Head of caudate nucleus (tissue), 42 donors: ENCODE results near the gene BCL11A.
A peak's percentile ranks its signal among the peaks of the same experiment; 100 is the strongest.

Experiments used
- DNase-seq, 42 donors: peaks; one replicate each; pipeline versions ENCODE4 v3.0.0 to v3.0.0-alpha.2; 2020 to 2021; ENCODE audit warnings: mixed read lengths in 7 of 42
- intact Hi-C: fragments of 100-400 bp; cut with DNase I; formaldehyde crosslinking; loops from one replicate; pipeline ENCODE4 v1.15.0; 2022

The BCL11A gene

DNA sequence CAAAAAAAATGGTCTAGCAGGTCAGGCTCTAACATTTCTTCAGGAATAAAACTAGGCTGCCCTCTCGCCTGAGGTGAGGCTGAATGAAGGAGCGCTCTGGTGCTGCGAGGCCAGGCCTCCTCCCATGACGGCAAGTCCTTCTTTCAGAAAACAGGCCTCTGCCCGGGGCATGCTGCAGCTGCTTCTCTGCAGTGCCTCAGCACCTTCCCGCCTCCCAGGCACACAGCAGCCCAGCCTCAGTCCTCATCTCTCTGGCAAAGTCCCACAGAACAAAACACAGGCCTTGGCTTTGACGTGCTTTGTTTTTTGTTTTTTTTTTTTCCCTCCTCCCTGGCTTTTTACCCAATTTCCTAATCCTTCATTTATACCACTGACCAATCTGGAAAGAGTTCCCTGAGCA, 74.8 kb downstream of the BCL11A start:
- DNase-seq = no peak
- intact Hi-C loops = no loop called here

DNA sequence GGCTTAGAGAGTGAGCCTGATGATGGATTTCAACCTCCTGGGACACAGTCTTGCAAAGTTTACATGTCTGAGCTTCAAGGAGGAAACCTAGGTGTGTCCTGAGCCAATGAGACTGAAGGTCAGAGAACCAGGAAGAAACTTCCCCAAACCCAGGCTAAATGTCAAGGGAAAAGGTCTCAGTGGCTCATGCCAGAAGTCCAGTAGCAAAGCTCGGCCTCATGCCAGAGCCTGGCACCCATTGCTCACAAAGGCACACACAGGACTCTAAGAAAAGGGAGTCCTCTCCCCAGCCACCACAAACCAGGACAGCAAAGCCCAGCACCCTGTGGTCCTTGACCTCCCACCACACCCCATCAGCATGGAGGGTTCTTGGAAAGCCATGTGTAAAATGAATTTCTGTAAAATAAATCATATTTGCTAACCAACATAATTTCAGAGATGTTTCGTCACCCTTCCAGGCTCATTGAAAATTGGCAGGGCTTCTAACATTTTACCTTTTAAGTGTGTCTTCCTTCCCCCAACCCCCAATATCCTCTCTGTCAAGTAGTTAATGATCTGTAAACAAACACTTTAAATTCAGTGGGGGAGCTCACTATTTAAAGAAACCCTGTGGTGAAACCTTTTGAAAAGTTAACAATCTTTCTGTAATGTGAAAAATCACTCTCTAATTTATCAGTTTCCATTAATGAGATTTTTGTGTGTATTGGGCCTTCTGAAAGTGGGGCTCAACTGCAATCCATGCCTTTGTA, 77.1 kb downstream of the BCL11A start:
- intact Hi-C loops = no loop called here
- no peak for DNase-seq

DNA sequence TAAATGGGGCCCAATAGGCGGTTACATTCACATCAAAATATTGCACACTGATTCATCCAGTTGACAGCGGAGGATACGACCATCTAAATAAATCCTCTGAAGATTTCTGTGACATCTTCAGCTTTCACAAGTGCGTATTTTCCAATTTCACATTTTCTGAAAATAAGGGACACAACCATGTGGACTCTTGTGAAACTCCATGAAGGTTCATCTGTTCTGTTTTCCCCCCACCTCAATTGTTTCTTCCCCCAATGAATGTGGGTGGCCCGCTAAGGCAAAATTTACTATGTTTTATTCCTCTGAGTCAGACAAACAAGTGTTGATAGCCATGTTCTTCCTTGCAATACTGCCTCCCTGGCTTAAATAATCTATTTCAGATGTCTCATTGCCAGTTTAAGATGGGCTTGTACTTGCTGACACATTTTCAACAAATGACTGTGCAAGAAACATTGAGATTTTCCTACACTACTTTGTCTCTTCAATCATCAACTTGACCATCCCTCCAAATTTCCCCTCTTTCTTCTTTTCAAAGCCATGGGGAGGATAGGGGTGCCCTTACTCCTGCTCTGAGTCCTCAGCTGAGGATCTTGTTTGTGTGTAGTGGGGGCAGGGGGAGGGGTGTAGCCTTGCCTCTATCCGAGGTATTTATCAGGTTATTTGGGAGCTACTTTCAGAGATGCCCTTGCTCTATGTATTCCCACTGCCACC, 78.2 kb downstream of the BCL11A start:
- intact Hi-C loops = no loop called here
- DNase-seq = no peak

DNA sequence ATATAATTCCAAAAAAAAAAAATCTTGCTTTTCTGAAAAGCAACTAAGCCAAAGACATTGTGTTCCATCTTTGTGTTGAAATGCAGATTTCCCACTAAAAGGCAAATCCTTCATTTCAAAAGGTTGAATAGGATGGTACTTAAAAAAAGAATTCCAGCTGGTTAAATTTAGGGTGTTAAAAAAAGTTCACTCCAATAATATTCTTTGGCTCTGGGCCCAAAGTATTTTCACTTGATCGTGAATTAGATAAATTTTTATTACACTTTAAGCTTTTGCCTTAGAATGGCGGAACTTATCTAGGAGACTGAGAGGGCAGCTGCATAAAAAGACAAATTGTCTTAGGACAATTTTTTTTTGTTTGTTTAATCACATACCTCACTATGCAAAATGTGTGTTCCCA, 79.2 kb downstream of the BCL11A start:
- DNase-seq = no peak
- intact Hi-C loops = no loop called here

DNA sequence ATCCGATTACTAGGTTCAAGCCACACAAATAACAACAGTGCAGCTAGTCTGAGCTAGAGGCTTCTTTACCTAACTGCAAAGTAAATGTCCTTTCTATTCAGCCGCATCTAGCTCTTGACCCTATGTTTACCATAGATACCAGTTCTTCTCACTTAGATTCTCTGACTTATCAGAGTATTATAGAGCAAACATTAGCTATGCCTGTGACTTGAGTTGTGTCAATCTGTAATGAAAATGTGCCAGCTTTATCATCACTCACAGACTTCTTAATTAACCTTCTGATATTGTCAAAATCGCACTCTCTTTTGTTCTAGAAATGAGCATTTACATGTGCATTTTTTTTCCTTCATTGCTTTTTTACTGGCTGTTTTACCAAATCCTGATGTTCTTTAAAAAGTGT, 79.9 kb downstream of the BCL11A start:
- intact Hi-C loops = no loop called here
- no peak for DNase-seq

DNA sequence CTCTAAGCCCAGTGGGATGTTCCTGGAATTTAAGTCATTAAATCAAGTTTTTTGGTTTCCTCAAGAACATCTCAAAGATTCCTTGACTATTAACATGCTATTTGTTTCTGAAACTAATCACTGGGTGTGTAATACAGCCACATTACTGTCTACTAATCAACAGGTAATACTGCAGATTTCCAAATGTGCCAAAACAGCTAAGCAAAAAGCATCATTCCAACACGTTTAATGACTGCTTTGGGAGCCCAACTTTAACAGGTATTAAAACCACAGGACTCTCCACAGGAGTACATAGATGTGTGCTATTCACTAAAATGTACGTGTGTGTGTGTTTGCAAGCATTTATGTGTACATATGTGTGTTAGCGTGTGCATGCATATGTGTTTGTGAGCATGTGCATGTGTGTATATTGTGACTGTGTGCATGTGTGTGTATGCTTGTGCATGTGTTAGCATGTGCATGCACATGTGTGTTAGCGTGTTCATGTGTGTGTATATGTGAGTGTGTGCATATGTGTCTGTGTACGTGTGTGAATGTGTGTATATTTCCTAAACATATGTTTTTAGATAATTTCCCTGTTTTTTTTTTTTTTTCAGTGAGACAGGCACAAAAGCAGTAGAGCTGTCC, 80.7 kb downstream of the BCL11A start:
- intact Hi-C loops = no loop called here

DNA sequence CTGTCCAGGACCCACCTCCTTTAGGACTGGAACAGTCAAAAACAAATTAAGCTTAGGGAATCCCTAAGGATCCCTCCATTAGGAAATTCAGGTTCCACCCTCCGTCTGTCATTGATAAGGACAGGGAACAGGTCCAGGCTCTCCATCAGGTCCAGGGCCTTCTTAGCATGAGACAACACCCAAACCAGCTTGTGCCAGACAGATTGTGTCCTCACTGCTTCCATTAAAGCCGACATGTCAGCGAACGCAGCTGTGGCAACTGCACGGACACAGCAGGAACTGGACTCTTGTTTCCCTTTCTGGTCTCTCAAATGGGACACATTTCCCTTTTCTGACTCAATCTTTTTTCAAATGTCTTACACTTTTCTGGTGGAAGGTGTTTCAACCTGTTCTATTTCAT, 81.4 kb downstream of the BCL11A start:
- intact Hi-C loops = no loop called here
- DNase-seq = no peak

More for the DNA sequence above, 80.7 kb downstream of the BCL11A start:
- DNase-seq = no peak

DNA sequence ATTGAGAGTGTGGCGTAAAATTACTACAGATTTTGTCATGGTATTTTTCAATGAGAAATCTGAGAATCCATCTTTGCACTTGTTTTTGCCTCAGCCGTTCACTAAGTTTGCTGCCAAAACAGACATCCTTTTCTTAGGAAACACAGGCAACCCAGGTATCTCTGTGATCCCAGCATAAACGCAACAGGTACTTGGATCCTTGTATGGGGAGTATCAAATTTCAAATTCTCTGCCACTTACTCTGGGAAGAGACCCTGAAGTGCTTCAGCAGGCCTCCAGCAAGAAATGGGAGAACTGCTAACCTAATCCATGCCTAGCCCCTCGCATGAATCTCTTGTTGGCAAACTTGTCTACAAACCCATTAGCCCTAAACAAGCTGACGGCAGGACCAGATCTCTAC, 83.1 kb downstream of the BCL11A start:
- DNase-seq = no peak
- intact Hi-C loops = no loop called here

DNA sequence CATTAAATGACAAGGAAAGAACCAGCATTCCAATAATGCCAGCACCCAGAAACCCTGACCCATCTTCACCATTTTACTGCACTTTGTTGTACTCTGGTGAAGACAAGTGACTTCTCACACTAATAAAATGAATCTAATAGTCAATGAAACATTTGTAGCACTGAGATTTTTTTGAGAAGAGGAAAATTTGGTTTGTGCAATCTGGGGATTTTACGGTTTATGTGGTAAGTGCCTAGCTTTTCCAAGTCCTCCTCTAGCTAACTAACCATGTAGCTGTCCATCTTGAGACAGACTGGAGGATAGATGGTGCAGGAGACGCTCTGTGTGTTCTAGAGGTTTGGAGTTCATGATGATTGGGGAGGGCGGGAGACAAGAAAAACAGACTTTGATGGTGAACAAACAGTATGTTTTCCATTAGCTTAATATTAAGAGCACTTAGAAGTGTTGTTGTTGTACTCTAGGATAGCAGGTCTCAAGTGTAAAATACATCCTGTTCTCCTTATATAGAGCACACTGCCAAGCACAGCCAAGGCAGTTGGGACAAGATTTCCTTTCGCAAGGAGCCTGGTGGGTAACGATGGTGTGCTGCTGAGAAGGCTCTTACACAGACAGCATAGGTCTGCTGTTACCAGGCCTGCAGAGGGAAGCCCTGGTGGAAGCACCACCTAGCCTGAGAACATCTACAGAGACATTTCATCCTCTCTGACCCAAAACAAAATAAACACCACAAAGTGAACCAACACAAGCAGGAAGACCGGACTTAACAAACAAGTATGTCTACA, 83.7 kb downstream of the BCL11A start:
- intact Hi-C loops = no loop called here
- no peak for DNase-seq

DNA sequence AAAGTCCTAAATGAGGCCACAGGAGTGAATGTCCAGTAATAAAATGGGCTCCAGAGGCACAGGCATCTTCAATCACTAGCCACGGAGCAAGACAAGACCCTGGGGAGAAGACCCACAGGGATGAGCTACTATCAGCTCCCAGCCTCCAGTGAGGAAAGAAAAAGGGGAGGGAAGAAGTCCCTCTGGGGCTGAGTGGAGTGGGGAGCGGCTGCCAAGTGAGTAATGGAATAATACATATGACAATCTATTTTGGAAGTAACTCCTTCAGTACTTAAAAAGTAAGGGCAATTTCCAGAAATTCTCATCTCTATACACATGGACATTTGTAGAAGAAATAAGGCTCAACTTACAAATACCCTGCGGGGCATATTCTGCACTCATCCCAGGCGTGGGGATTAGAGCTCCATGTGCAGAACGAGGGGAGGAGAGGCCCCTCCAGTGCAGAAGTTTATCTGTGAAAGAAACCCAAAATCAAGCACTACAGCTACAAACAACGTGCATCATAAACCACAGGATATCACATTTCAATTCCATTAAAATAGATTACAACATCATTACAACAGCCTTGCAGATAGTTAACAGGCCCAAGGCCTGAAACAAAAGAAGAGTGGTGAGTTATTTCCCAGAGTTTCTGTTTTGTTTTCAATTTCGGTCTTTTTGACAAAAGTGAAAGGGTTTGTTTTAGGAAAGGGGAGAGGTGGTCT, 84.9 kb downstream of the BCL11A start:
- no peak for DNase-seq
- intact Hi-C loops = no loop called here

DNA sequence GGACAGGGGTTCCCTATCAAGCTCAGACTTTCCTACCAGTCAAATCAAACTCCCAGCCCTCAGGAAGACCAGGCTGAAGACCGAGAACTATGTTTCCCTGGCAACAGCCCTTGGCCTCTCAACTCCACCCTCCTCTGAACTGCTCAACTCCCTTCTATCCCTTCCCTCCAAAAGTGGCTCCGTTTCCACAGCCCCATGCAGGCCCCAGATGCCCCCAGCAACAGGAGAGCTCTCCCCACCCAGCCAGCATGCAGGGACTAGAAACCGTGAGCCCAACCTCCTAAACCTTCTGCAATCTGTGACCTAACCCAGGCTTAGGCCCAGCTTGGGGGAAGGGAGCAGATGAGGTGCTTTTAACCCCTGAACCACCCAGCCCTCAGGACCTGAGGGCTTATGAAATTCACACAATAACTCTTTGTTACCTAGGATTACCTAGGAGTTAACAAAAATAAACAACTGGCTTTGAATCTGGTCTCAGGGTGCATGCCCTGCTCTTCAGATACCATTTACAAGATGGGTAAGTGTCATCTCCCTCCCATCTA, 87.2 kb downstream of the BCL11A start:
- intact Hi-C loops = no loop called here
- no peak for DNase-seq

DNA sequence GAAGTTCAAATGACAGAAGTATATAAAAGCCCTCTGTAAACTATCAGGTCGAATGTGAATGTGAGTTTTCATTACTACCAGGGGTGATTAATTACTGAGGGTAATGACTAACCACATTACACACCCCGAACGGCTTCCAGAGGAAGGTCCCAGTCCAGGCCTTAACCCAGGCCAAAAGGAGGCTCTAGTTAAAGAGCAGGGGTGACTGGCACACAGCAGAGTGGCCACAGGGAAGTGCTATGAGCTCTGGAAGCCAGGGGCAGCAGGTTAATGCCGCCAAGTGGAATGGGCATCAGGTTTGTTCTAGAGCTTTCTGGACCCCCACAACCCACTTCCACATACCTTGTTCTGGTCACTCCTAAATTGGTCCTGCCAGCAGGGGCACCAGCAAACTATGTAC, 87.7 kb downstream of the BCL11A start:
- DNase-seq = no peak
- intact Hi-C loops = no loop called here

DNA sequence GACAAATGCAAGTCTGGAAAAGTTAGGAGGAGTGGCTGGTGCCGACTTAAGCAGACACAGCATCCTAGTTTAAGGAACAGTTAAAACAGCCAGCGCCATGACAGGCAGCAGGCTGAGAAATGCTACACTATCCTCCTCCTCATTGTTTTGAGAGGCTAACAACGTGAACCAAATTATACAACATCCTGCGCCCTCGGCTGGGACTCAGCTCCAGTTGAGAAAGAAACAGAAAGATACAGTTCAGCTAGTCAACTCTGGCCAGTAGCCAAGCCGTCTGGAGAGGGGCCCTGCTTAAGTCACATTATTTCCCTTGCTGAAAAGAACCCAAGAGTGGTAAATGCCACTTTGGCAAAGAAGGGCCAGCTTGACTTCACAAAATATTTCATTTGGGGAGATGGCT, 90.2 kb downstream of the BCL11A start:
- DNase-seq = peak in 37 of 42 donors; percentile 13 to 78 (median 47)
- intact Hi-C loops = no loop called here

DNA sequence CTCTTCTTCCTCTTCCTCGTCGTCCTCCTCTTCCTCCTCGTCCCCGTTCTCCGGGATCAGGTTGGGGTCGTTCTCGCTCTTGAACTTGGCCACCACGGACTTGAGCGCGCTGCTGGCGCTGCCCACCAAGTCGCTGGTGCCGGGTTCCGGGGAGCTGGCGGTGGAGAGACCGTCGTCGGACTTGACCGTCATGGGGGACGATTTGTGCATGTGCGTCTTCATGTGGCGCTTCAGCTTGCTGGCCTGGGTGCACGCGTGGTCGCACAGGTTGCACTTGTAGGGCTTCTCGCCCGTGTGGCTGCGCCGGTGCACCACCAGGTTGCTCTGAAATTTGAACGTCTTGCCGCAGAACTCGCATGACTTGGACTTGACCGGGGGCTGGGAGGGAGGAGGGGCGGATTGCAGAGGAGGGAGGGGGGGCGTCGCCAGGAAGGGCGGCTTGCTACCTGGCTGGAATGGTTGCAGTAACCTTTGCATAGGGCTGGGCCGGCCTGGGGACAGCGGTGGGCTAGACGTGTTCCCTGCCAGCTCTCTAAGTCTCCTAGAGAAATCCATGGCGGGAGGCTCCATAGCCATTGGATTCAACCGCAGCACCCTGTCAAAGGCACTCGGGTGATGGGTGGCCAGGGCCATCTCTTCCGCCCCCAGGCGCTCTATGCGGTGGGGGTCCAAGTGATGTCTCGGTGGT, 91.9 kb downstream of the BCL11A start:
- intact Hi-C loops = no loop called here
- DNase-seq = no peak

DNA sequence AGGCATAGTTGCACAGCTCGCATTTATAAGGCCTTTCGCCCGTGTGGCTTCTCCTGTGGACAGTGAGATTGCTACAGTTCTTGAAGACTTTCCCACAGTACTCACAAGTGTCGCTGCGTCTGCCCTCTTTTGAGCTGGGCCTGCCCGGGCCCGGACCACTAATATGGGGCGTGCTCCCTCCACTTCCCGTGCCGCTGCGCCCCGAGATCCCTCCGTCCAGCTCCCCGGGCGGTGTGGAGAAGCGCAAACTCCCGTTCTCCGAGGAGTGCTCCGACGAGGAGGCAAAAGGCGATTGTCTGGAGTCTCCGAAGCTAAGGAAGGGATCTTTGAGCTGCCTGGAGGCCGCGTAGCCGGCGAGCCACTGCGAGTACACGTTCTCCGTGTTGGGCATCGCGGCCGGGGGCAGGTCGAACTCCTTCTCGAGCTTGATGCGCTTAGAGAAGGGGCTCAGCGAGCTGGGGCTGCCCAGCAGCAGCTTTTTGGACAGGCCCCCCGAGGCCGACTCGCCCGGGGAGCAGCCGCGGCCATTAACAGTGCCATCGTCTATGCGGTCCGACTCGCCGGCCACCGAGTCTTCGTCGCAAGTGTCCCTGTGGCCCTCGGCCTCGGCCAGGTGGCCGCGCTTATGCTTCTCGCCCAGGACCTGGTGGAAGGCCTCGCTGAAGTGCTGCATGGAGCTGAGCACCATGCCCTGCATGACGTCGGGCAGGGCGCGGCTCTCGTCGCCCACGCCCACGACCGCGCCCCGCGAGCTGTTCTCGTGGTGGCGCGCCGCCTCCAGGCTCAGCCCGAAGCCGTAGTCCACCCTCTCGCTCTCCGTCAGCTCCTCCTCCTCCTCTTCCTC, 92.7 kb downstream of the BCL11A start:
- intact Hi-C loops = no loop called here
- DNase-seq = no peak

DNA sequence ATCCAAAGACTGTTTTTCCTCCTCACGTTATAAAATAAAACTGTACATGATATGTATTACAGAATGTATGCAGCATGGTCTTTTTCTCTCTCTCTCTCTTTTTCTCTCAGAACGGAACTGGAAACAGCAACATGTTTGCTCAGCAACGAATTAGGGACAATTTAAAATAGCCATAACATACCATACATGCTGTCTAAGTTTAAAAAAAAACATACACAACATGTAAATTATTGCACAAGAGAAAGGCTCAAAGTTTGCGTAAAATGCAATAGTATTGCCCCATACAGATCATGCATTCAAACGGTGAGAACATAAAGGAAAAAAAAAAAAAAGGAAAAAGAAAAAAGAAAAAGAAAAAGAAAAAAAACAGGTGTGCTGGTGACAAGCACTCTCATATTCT, 93.6 kb downstream of the BCL11A start:
- DNase-seq = no peak
- intact Hi-C loops = no loop called here

DNA sequence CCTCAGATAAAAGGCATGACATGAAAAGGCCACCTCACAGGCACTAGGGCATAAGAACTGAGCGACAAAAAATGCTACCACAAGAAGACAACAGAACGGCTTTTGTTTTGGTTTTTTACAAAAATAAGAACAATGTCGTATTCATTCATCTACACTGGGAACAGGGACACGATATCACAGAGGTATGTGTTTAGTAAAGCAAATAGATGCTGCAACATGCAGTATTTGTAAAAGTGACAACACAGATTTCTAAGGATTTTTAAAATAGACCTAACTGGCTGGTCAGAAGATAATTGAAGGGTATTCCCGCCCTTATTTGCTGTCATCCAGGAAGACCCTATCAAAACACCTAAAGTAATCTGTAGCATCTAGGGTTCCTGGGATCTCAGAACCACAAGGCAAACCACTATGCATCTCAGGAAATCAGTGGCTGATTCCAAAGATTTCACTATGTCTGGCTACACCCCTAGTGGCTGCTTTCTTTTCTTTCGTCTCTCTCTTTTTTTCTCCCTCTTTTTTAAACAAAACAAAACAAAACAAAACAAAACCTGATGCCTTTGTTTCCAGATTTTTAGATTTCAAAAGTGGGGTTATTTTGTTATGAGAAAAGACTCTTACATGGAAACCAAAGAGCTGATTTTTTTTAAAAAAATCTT, 97.2 kb downstream of the BCL11A start:
- no peak for DNase-seq
- intact Hi-C loops = no loop called here
